ENCODE data around the gene TEX11.
"Not testable (repeated sequence)": the region's sequence is repeated elsewhere in the genome, so short reads cannot be mapped to it uniquely, and the experiment has no call there.

TEX11 gene

GRCh38 chrX:70908541-70908940 is at the start of gene TEX11:
Gene TEX11 (minus strand): TSS chrX:70908711. CDS start chrX:70907789, 922 bp downstream.
- no peak for DNase-seq

DNA sequence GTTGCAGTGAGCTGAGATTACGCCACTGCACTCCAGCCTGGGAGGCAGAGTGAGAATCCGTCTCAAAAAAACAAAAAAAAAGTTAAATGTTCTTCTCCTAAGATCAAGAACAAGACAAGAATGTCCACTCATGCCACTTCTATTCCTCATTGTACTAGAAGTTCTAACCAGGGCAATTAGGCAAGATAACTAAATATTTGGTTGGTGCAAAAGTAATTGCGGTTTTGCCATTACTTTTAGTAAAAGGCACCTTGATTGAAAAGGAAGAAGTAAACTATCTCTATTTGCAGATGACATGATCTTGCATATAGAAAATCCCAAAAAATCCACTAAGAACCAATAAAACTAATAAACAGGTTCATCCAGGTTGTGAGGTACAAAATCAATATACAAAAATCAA is 46.4 kb upstream of the TEX11 start:
- DNase-seq = no peak

- DNase-seq = no peak
Observed at GRCh38 chrX:70924294-70924911, 15.9 kb upstream of the TEX11 start.

GRCh38 chrX:70922774-70923473 is 14.4 kb upstream of the TEX11 start:
- no peak for DNase-seq

DNA sequence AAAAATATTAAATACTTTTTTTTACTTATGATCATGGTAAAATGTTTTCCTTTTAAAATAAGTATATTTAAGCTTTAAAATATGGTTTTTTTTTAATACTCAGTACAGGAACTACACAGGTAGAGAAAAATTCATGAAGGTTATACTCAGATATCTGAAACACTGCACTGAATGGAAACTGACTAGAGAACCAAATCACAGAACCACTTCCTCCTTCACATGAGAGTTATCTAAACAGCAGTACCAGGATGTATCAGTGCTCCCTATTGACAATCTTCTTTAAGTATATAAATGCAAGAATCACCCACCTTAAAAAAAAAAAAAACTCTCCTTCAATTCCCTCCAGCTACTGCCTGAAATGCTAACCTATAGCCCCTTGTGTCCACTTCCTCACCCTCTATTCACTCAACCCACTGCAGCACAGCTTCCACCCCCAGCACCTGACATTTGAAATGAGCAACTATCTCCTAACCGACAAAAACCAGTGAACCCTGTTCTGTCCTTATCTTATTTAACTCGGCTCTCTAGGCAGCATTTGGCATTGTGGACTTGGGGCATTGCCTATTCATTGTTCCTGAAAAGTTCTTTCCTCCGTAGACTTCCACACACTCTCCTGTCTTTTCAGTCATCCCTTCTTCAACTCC is 13.3 kb upstream of the TEX11 start:
- DNase-seq = no peak

- no peak for DNase-seq
Observed at GRCh38 chrX:70916754-70917153, 8.2 kb upstream of the TEX11 start.

DNA sequence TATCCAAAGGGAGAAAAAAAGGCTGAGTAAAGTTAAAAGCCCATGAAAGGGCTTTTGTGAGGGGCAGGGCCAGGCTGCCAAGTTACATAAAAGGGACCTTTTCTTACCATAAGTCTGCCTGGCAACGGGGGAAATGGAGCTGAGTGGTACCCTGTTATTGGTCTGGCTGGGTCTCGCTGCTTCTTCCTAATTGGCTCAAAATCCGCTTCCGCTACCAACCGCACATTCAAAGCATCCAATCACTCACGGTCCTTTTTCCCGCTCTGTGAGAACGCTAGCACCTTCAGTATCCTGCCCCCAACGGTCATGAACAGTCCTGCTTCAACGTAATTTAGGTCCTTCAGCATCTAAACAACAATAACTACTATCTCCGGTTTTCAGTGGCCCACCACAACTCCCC is 611 bp downstream of the TEX11 start:
- DNase-seq = no peak

- DNase-seq = no peak
Observed at GRCh38 chrX:70901465-70901864, 7.0 kb downstream of the TEX11 start.

DNA sequence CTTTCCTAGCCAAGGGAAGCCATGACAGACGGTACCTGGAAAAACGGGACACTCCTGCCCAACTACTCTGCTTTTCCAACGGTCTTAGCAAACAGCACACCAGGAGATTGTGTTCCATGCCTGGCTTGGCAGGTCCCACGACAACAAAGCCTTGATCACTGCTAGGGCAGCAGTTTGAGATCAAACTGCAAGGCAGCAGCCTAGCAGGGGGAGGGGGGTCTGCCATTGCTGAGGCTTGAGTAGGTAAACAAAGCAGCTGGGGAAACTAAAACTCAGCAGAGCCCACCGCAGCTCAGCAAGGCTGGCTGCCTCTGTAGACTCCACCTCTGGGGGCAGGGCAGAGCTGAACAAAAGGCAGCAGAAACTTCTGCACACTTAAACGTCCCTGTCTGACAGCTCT is 18.1 kb downstream of the TEX11 start:
- DNase-seq = not testable (repeated sequence)

GRCh38 chrX:70878902-70879301 is 29.6 kb downstream of the TEX11 start:
- no peak for DNase-seq

DNA sequence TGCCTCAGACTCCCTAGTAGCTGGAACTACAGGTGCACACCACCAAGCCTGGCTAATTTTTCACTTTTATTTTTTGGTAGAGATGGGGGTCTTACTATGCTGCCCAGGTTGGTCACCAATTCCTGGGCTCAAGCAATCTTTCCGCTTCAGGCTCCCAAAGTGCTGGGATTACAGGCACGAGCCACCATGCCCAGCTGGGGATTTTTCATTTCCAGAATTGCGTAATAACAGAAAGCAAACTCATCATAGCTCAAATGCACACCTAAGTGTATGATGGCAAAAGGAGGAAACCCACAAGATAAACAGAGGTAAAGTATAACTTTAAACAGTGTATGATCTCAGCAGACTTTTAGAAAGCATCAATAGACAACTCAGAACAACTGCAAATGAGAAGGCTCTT is 56.2 kb downstream of the TEX11 start:
- DNase-seq = no peak

GRCh38 chrX:70844081-70844480 is 64.4 kb downstream of the TEX11 start:
- not testable (repeated sequence) for DNase-seq

DNA sequence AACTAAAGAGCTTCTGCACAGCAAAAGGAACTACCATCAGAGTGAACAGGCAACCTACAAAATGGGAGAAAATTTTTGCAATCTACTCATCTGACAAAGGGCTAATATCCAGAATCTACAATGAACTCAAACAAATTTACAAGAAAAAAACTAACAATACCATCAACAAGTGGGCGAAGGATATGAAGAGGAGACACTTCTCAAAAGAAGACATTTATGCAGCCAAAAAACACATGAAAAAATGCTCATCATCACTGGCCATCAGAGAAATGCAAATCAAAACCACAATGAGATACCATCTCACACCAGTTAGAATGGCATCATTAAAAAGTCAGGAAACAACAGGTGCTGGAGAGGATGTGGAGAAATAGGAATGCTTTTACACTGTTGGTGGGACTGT is 64.9 kb downstream of the TEX11 start:
- not testable (repeated sequence) for DNase-seq

DNA sequence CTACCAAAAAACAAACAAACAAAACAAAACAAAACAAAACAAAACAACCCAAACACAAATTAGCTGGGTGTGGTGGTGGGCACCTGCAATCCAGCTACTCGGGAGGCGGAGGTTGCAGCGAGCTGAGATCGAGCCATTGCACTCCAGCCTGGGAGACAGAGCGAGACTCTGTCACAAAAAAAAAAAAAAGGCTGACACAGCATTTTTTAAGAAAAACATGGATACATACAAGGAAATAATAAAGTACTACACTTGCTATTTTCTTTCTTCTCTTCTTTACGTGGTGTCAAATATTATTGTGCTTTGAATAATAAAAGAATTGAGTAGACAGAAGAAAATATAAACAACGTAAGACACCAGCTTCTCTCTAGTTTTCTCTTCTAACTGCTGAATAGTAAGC is 73.9 kb downstream of the TEX11 start:
- no peak for DNase-seq

DNA sequence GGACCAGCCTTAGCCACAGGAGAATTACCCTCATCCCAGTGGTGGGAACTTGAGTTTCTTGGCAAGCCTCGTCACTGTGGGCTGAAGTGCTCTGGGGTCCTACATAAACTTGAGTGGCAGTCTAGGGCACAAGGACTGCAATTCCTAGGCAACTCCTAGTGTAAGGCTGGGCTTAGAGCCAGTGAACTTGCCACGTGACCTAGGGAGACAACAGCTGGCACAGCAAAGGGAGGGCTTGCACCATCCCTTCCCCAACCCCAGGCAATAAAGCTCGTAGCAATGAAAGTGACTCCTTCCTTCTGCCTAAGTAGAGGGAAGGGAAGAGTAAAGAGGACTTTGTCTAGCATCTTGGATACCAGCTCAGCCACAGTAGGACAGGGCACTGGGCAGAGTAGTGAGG is 81.8 kb downstream of the TEX11 start:
- peak; percentile 40 for DNase-seq

DNA sequence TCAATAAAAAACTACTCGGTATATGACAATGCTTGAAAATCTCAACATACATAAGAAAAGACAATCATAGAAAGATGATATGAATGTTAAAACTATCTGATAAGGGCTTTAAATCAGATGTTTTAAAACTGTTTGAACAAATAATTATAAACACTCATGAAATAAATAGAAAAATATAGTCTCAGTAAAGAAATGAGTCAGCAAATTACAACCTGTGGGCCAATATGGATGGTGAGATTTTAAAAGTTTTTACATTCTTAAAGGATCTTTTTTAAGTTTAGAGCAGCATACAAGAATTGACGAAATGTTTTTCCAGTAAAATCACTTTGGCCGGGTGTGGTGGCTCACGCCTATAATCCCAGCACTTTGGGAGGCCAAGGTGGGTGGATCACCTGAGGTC is 83.1 kb downstream of the TEX11 start:
- no peak for DNase-seq

DNA sequence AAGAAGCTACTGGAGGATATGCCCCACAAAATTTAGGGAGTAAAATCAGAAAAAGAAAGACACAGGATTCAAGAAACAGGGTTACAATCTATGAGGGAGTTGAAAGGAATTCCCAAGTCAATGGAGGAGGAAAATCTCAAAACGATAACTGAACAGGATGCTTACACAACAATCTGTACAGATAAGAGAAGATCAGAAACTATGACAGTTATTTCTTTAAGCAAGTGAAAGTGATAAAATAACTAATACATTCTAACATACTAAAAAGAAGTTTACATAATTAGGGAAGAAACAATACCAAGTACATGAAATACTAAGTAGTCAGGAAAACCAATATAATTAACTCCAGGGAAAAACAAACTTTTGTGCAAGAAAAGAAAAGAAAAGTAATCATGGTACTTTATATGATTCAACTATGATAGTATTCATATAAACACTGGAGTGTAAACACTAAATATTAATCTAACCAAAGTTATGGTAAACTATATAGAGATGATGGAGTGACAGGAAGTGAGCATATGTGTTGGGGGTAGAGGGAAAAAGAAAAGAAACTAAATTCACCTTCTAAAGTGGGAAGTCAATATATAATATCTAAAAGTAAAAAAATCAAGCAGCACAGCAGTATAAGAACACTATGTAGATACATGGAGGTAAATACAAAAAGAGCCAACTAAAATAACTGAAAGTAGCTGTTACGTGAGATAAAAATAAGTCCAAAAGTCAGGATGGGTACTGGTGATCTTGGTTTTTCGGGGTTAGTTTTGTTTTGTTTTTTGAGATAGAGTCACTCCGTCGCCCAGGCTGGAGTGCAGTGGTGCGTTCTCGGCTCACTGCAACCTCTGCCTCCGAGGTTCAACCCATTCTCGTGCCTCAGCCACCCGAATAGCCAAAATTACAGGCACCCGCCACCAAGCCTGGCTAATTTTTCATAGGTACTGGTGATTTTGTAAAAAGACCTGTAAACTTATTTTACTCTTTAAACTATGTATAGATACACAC is 99.3 kb downstream of the TEX11 start:
- DNase-seq = no peak

DNA sequence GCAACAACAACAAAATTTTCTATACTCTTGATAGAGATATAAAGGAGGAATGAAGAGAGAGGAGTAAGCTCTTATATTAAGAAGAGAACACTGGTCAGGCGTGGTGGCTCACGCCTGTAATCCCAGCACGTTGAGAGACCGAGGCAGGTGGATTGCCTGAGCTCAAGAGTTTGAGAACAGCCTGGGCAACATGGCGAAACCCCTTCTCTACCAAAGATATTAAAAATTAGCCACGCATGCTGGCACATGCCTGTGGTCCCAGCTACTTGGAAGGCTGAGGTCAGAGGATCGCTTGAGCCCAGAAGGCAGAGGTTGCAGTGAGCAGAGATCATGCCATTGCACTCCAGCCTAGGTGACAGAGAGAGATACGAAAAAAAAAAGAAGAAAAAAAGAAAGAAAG is 102.4 kb downstream of the TEX11 start:
- no peak for DNase-seq

DNA sequence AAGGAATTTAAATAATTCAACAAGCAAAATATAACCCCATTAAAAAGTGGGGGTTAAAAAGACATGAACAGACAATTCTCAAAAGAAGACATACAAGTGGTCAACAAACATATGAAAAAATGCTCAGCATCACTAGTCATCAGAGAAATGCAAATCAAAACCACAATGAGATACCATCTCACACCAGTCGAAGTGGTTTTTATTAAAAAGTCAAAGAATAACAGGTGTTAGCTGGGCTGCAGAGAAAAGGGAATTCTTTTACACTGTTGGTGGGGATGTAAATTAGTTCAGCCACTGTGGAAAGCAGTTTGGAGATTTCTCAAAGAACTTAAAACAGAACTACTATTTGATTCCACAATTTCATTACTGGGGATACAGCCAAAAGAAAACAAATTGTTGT is 111.8 kb downstream of the TEX11 start:
- DNase-seq = not testable (repeated sequence)

DNA sequence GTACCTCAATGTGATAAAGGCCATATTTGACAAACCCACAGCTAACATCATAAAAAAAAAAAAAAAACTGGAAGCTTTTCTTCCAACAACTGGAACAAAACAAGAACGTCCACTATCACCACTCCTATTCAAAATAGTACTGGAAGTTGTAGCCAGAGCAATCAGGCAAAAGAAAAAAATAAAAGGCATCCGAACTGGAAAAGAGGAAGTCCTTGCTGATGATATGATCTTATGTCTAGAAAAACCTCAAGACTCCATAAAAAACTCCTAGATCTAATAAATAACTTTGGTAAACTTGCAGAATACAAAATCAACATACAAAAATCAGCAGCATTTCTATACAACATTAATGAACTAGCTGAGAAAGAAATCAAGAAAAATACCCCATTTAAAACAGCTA is 134.3 kb downstream of the TEX11 start:
- DNase-seq = no peak

- DNase-seq = no peak
Observed at GRCh38 chrX:70769659-70770227, 138.8 kb downstream of the TEX11 start.

DNA sequence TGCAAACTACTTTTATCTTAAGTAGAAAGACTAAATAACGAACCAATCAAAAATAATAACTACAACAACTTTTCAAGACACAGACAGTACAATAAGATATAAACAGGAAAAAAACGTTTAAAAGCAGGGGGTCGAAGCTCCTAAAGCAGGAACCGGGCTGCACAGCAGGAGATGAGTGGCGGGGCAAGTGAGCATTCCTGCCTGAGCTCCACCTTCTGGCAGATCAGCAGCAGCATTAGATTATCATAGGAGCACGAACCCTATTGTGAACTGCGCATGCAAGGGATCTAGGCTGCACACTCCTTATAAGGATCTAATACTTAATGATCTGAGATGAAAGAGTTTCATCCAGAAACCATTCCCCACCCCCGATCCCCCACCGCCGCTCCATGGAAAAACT is 146.2 kb downstream of the TEX11 start:
- DNase-seq = no peak

DNA sequence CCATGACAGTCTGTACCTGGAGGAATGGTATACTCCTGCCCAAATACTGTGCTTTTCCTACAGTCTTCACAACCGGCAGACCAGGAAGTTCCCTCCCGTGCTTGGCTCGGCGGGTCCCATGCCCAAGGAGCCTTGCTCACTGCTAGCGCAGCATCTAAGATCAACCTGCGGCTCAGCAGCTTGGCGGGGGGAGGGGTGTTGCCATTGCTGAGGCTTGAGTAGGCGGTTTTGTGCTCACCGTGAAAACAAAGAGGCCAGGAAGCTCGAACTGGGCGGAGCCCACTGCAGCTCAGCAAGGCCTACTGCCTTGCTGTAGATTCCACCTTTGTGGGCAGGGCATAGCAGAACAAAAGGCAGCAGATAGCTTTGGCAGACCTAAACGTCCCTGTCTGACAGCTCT is 152.7 kb downstream of the TEX11 start:
- no peak for DNase-seq
